ENCODE measurements around the gene ELAC2.

The ELAC2 gene

GRCh38 chr17:13004336-13004735, 13.5 kb downstream of the ELAC2 start:
- no peak overlapping the region for H3K4me3 Mint-ChIP-seq
- no peaks in the 10 kb centered on the region for H3K4me1 Mint-ChIP-seq
- peaks cover 28% of the 10 kb centered on the region for H3K36me3 Mint-ChIP-seq
- H3K27me3 Mint-ChIP-seq: no peaks in the 10 kb centered on the region
- no peaks in the 10 kb centered on the region for H3K9me3 Mint-ChIP-seq
- no peak for DNase-seq
- H3K27ac Mint-ChIP-seq: no peak overlapping the region
- CTCF ChIA-PET: interaction anchor here (1.0 to 4.1 kb wide), 3 partner anchors 9 to 35 kb away, joined by 3 to 22 read pairs (median 7); partner anchors contain the start of gene ELAC2

GRCh38 chr17:13003927-13004326, 13.9 kb downstream of the ELAC2 start:
- no peak for DNase-seq
- H3K36me3 Mint-ChIP-seq: peaks cover 30% of the 10 kb centered on the region
- H3K27me3 Mint-ChIP-seq: no peaks in the 10 kb centered on the region
- no peak overlapping the region for H3K4me3 Mint-ChIP-seq
- H3K9me3 Mint-ChIP-seq: no peaks in the 10 kb centered on the region
- no peak overlapping the region for H3K27ac Mint-ChIP-seq
- CTCF ChIA-PET: interaction anchor here (1.0 to 4.1 kb wide), 3 partner anchors 9 to 34 kb away, joined by 3 to 22 read pairs (median 7); partner anchors contain the start of gene ELAC2
- no peaks in the 10 kb centered on the region for H3K4me1 Mint-ChIP-seq

GRCh38 chr17:13003454-13003851, 14.4 kb downstream of the ELAC2 start:
- CTCF ChIA-PET: interaction anchor here (1.0 to 4.1 kb wide), 6 partner anchors 8 to 749 kb away, joined by 3 to 22 read pairs (median 5); partner anchors contain the start of gene ELAC2
- no peaks in the 10 kb centered on the region for H3K27me3 Mint-ChIP-seq
- H3K4me1 Mint-ChIP-seq: no peaks in the 10 kb centered on the region
- no peak overlapping the region for H3K27ac Mint-ChIP-seq
- H3K4me3 Mint-ChIP-seq: no peak overlapping the region
- no peaks in the 10 kb centered on the region for H3K9me3 Mint-ChIP-seq
- H3K36me3 Mint-ChIP-seq: peaks cover 29% of the 10 kb centered on the region
- no peak for DNase-seq

GRCh38 chr17:13002761-13003453, 14.9 kb downstream of the ELAC2 start:
- Mint-ChIP-seq H3K36me3 (peaks cover 30% of the 10 kb centered on the region), H3K4me1 (no peaks in the 10 kb centered on the region), H3K27me3 (no peaks in the 10 kb centered on the region), H3K9me3 (no peaks in the 10 kb centered on the region), H3K4me3 (no peak overlapping the region), H3K27ac (no peak overlapping the region)
- CTCF ChIA-PET: interaction anchor here (0.8 to 4.1 kb wide), 7 partner anchors 8 to 749 kb away, joined by 4 to 22 read pairs (median 5); partner anchors contain the start of gene ELAC2
- peak; percentile 57 for DNase-seq

- CTCF ChIA-PET: interaction anchor here (0.6 to 4.1 kb wide), 7 partner anchors 9 to 748 kb away, joined by 3 to 22 read pairs (median 4); partner anchors contain the start of gene ELAC2
- DNase-seq: no peak
- H3K4me1 Mint-ChIP-seq: no peaks in the 10 kb centered on the region
- no peak overlapping the region for H3K27ac Mint-ChIP-seq
- no peak overlapping the region for H3K4me3 Mint-ChIP-seq
- no peaks in the 10 kb centered on the region for H3K27me3 Mint-ChIP-seq
- no peaks in the 10 kb centered on the region for H3K9me3 Mint-ChIP-seq
- H3K36me3 Mint-ChIP-seq: peaks cover 37% of the 10 kb centered on the region
Observed at GRCh38 chr17:13001991-13002615, 15.7 kb downstream of the ELAC2 start.

GRCh38 chr17:13000561-13000960, 17.3 kb downstream of the ELAC2 start:
- Mint-ChIP-seq H3K9me3 (no peaks in the 10 kb centered on the region), H3K4me1 (no peaks in the 10 kb centered on the region), H3K27ac (no peak overlapping the region), H3K36me3 (peaks cover 44% of the 10 kb centered on the region), H3K27me3 (no peaks in the 10 kb centered on the region), H3K4me3 (no peak overlapping the region)
- DNase-seq: no peak
- CTCF ChIA-PET: no interaction called here

- Mint-ChIP-seq H3K27me3 (no peaks in the 10 kb centered on the region), H3K27ac (no peak overlapping the region), H3K4me3 (no peak overlapping the region), H3K36me3 (peaks cover 41% of the 10 kb centered on the region), H3K4me1 (no peaks in the 10 kb centered on the region), H3K9me3 (no peaks in the 10 kb centered on the region)
- no peak for DNase-seq
- CTCF ChIA-PET: interaction anchor here (0.6 kb wide), 1 partner anchor 535 kb away, joined by 3 read pairs; no protein-coding TSS in a partner anchor
Observed at GRCh38 chr17:12998874-12999273, 19.0 kb downstream of the ELAC2 start.

GRCh38 chr17:12998461-12998860, 19.4 kb downstream of the ELAC2 start:
- no peak overlapping the region for H3K4me3 Mint-ChIP-seq
- H3K27ac Mint-ChIP-seq: no peak overlapping the region
- no peaks in the 10 kb centered on the region for H3K27me3 Mint-ChIP-seq
- peaks cover 43% of the 10 kb centered on the region for H3K36me3 Mint-ChIP-seq
- no peak for DNase-seq
- no peaks in the 10 kb centered on the region for H3K9me3 Mint-ChIP-seq
- CTCF ChIA-PET: no interaction called here
- no peaks in the 10 kb centered on the region for H3K4me1 Mint-ChIP-seq

GRCh38 chr17:12996941-12997340, 20.9 kb downstream of the ELAC2 start:
- Mint-ChIP-seq H3K4me1 (no peaks in the 10 kb centered on the region), H3K36me3 (peaks cover 53% of the 10 kb centered on the region), H3K4me3 (no peak overlapping the region), H3K27ac (no peak overlapping the region), H3K27me3 (no peaks in the 10 kb centered on the region), H3K9me3 (no peaks in the 10 kb centered on the region)
- DNase-seq: no peak
- CTCF ChIA-PET: interaction anchor here (1.0 kb wide), 1 partner anchor 22 kb away, joined by 3 read pairs; no protein-coding TSS in a partner anchor

GRCh38 chr17:12996357-12996756, 21.5 kb downstream of the ELAC2 start:
- Mint-ChIP-seq H3K9me3 (no peaks in the 10 kb centered on the region), H3K4me1 (no peaks in the 10 kb centered on the region), H3K36me3 (peaks cover 58% of the 10 kb centered on the region), H3K27ac (no peak overlapping the region), H3K27me3 (no peaks in the 10 kb centered on the region), H3K4me3 (no peak overlapping the region)
- no peak for DNase-seq
- CTCF ChIA-PET: no interaction called here

- CTCF ChIA-PET: interaction anchor here (2.0 kb wide), 1 partner anchor 8 kb away, joined by 7 read pairs; no protein-coding TSS in a partner anchor
- DNase-seq: no peak
- Mint-ChIP-seq H3K4me1 (no peaks in the 10 kb centered on the region), H3K36me3 (peaks cover 60% of the 10 kb centered on the region), H3K27me3 (no peaks in the 10 kb centered on the region), H3K4me3 (no peak overlapping the region), H3K9me3 (no peaks in the 10 kb centered on the region), H3K27ac (no peak overlapping the region)
Observed at GRCh38 chr17:12995896-12996295, 21.9 kb downstream of the ELAC2 start.

GRCh38 chr17:12995106-12995895, 22.5 kb downstream of the ELAC2 start:
- Mint-ChIP-seq H3K4me1 (no peaks in the 10 kb centered on the region), H3K4me3 (no peak overlapping the region)

GRCh38 chr17:12994341-12995074, 23.3 kb downstream of the ELAC2 start:
- H3K9me3 Mint-ChIP-seq: no peaks in the 10 kb centered on the region
- H3K27me3 Mint-ChIP-seq: no peaks in the 10 kb centered on the region
- H3K4me3 Mint-ChIP-seq: no peak overlapping the region
- H3K36me3 Mint-ChIP-seq: peaks cover 67% of the 10 kb centered on the region
- H3K27ac Mint-ChIP-seq: no peak overlapping the region
- CTCF ChIA-PET: interaction anchor here (2.0 kb wide), 1 partner anchor 9 kb away, joined by 7 read pairs; no protein-coding TSS in a partner anchor
- no peak for DNase-seq
- H3K4me1 Mint-ChIP-seq: no peaks in the 10 kb centered on the region

More at GRCh38 chr17:12995106-12995895, 22.5 kb downstream of the ELAC2 start:
- H3K27me3 Mint-ChIP-seq: no peaks in the 10 kb centered on the region
- H3K27ac Mint-ChIP-seq: no peak overlapping the region
- H3K36me3 Mint-ChIP-seq: peaks cover 63% of the 10 kb centered on the region
- CTCF ChIA-PET: interaction anchor here (2.0 kb wide), 1 partner anchor 8 kb away, joined by 7 read pairs; no protein-coding TSS in a partner anchor
- H3K9me3 Mint-ChIP-seq: no peaks in the 10 kb centered on the region
- DNase-seq: no peak
